ENCODE data around the gene SKIDA1. TPM values are rescaled to one million over a fixed set of nuclear protein-coding genes. Genes with fewer than 3 reads are reported as not detected.
A peak's percentile ranks its signal among the peaks of the same experiment; 100 is the strongest.

SKIDA1 gene
- total RNA-seq, 4 donors from 2014 or later, result 0.53 to 3.0 (median 1.2) TPM

GRCh38 chr10:21501731-21502347 lies 23.6 kb downstream of the SKIDA1 start:
- Histone ChIP-seq H3K4me1 (peaks cover 14% of the 10 kb centered on the region), H3K27ac (no peak overlapping the region), H3K27me3 (no peaks in the 10 kb centered on the region), H3K36me3 (no peaks in the 10 kb centered on the region), H3K4me3 (no peak overlapping the region), H3K9me3 (no peaks in the 10 kb centered on the region)
- DNase-seq (ENCODE audit: low spot score in 2 of 2), result no peak
- 96% methylated on average over 2 of the region's 2 CpGs for WGBS
- no peak for TF ChIP-seq CTCF (IDR thresholded peaks at IDR 0.05)
- no peak for TF ChIP-seq EP300 (IDR thresholded peaks at IDR 0.05)
- TF ChIP-seq POLR2AphosphoS5 (IDR thresholded peaks at IDR 0.05), result no peak
- TF ChIP-seq POLR2A (IDR thresholded peaks at IDR 0.05), result no peak

GRCh38 chr10:21501091-21501490 lies 24.4 kb downstream of the SKIDA1 start:
- Histone ChIP-seq H3K4me1 (peaks cover 17% of the 10 kb centered on the region), H3K9me3 (no peaks in the 10 kb centered on the region), H3K36me3 (no peaks in the 10 kb centered on the region), H3K27ac (no peak overlapping the region), H3K27me3 (no peaks in the 10 kb centered on the region), H3K4me3 (no peak overlapping the region)
- TF ChIP-seq POLR2A (IDR thresholded peaks at IDR 0.05), result no peak
- TF ChIP-seq CTCF (IDR thresholded peaks at IDR 0.05), result no peak
- TF ChIP-seq EP300 (IDR thresholded peaks at IDR 0.05), result no peak
- no peak for TF ChIP-seq POLR2AphosphoS5 (IDR thresholded peaks at IDR 0.05)
- WGBS, result 94% methylated on average over 5 of the region's 5 CpGs
- no peak for DNase-seq (ENCODE audit: low spot score in 2 of 2)

- DNase-seq (ENCODE audit: low spot score in 2 of 2), result no peak
These were observed 24.9 kb downstream of the SKIDA1 start for GRCh38 chr10:21500578-21500910.

GRCh38 chr10:21499701-21500577 lies 25.5 kb downstream of the SKIDA1 start:
- 76% methylated on average over 46 of the region's 72 CpGs for WGBS
- H3K27ac ChIP-seq, result no peak overlapping the region
- peak overlapping the region; percentile 36 for H3K4me3 ChIP-seq
- TF ChIP-seq EP300 (IDR thresholded peaks at IDR 0.05), result no peak
- TF ChIP-seq POLR2AphosphoS5 (IDR thresholded peaks at IDR 0.05), result no peak
- no peak for TF ChIP-seq POLR2A (IDR thresholded peaks at IDR 0.05)
- no peak for TF ChIP-seq CTCF (IDR thresholded peaks at IDR 0.05)
- DNase-seq (ENCODE audit: low spot score in 2 of 2), result no peak
- H3K4me1 ChIP-seq, result peaks cover 21% of the 10 kb centered on the region
- H3K9me3 ChIP-seq, result no peaks in the 10 kb centered on the region
- no peaks in the 10 kb centered on the region for H3K36me3 ChIP-seq
- no peaks in the 10 kb centered on the region for H3K27me3 ChIP-seq

More at GRCh38 chr10:21500578-21500910, 24.9 kb downstream of the SKIDA1 start:
- Histone ChIP-seq H3K9me3 (no peaks in the 10 kb centered on the region), H3K36me3 (no peaks in the 10 kb centered on the region), H3K27ac (no peak overlapping the region), H3K4me3 (peak overlapping the region; percentile 36), H3K27me3 (no peaks in the 10 kb centered on the region), H3K4me1 (peaks cover 17% of the 10 kb centered on the region)
- TF ChIP-seq POLR2AphosphoS5 (IDR thresholded peaks at IDR 0.05) (no peak), EP300 (IDR thresholded peaks at IDR 0.05) (no peak), POLR2A (IDR thresholded peaks at IDR 0.05) (no peak), CTCF (IDR thresholded peaks at IDR 0.05) (no peak)
- WGBS, result 57% methylated on average over 11 of the region's 14 CpGs

GRCh38 chr10:21498986-21499385 lies 26.5 kb downstream of the SKIDA1 start:
- WGBS, result 95% methylated on average over 8 of the region's 8 CpGs
- Histone ChIP-seq H3K4me3 (no peak overlapping the region), H3K4me1 (peaks cover 31% of the 10 kb centered on the region), H3K27ac (no peak overlapping the region), H3K36me3 (no peaks in the 10 kb centered on the region), H3K9me3 (no peaks in the 10 kb centered on the region), H3K27me3 (no peaks in the 10 kb centered on the region)
- DNase-seq (ENCODE audit: low spot score in 2 of 2), result no peak
- TF ChIP-seq CTCF (IDR thresholded peaks at IDR 0.05), result no peak
- TF ChIP-seq POLR2AphosphoS5 (IDR thresholded peaks at IDR 0.05), result no peak
- TF ChIP-seq EP300 (IDR thresholded peaks at IDR 0.05), result no peak
- no peak for TF ChIP-seq POLR2A (IDR thresholded peaks at IDR 0.05)
